Prostate gland (tissue), 2 donors: ENCODE results near the gene SLC47A1.

Source experiments
- POLR2AphosphoS5 ChIP-seq: sonication (generic); formaldehyde crosslinking; IDR thresholded peaks from one replicate; pipeline ENCODE4 v1.6.1; 2017; ENCODE audit warnings: antibody characterized with exemption
- TF ChIP-seq, protein P1 (sequence below), 4 experiments: fragments of 200-600 bp in 2 of 4; fragments of 450-650 bp in 2 of 4; sonication (generic) in 2 of 4; IDR thresholded peaks; 1 replicate in 3 of 4; 2 replicates in 1 of 4; pipeline ENCODE4 v1.5.1; 2016 to 2019; ENCODE audit warnings: antibody characterized with exemption in 4 of 4, mild to moderate bottlenecking in 2 of 4, moderate library complexity in 2 of 4

DNA sequence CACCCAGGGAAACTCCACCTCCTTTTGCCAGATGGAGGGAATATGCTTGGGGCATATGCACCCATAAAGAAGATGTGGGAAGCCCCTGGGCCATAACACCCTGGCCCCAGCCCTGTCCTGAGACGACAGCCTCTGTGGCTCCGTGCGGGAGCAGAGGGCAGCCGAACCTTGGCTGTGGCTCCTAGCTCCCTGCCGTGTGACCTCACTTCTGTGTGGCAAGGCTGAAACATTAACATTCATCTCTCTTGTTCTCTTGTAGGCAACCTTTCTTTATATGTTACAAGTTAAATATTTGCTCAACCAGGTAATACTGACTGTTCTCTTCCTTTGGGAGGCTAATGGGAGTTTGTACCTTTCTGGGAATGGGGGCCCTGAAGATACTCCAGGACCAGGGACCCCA is 17.5 kb downstream of the SLC47A1 start:
- TF ChIP-seq, protein P1, sequence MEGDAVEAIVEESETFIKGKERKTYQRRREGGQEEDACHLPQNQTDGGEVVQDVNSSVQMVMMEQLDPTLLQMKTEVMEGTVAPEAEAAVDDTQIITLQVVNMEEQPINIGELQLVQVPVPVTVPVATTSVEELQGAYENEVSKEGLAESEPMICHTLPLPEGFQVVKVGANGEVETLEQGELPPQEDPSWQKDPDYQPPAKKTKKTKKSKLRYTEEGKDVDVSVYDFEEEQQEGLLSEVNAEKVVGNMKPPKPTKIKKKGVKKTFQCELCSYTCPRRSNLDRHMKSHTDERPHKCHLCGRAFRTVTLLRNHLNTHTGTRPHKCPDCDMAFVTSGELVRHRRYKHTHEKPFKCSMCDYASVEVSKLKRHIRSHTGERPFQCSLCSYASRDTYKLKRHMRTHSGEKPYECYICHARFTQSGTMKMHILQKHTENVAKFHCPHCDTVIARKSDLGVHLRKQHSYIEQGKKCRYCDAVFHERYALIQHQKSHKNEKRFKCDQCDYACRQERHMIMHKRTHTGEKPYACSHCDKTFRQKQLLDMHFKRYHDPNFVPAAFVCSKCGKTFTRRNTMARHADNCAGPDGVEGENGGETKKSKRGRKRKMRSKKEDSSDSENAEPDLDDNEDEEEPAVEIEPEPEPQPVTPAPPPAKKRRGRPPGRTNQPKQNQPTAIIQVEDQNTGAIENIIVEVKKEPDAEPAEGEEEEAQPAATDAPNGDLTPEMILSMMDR (IDR thresholded peaks at IDR 0.05): no peak
- TF ChIP-seq POLR2AphosphoS5: no peak
